ENCODE results near the gene HKDC1. TPM values are rescaled to one million over a fixed set of nuclear protein-coding genes. Genes with fewer than 3 reads are reported as not detected.
"Not testable (repeated sequence)": the region's sequence is repeated elsewhere in the genome, so short reads cannot be mapped to it uniquely, and the experiment has no call there.

The HKDC1 gene
- polyA plus RNA-seq, result 91.5 TPM
- long read RNA-seq, donor 1, transcript HKDC1-201 (18 exons, 3,689 nt), result major isoform, 6 of 30 reads
- long read RNA-seq, donor 1, partial matches to known transcripts, result 24 of 30 reads
- long read RNA-seq, donor 1, other reads (novel, unspliced or antisense), result 0 of 30 reads
- long read RNA-seq, donor 2, transcript HKDC1-201 (18 exons, 3,689 nt), result major isoform, 7 of 97 reads
- long read RNA-seq, donor 2, partial matches to known transcripts, result 90 of 97 reads
- long read RNA-seq, donor 2, other reads (novel, unspliced or antisense), result 0 of 97 reads
- long read RNA-seq, donor 3, result 0 reads
- long read RNA-seq, donor 4, partial matches to known transcripts, result 9 of 10 reads
- long read RNA-seq, donor 4, other reads (novel, unspliced or antisense), result 0 of 10 reads
- long read RNA-seq, donor 5, partial matches to known transcripts, result 8 of 8 reads
- long read RNA-seq, donor 5, other reads (novel, unspliced or antisense), result 0 of 8 reads
- long read RNA-seq, donor 6, transcript HKDC1-201 (18 exons, 3,689 nt), result major isoform, 9 of 90 reads
- long read RNA-seq, donor 6, partial matches to known transcripts, result 81 of 90 reads
- long read RNA-seq, donor 6, other reads (novel, unspliced or antisense), result 0 of 90 reads
- long read RNA-seq, donor 7, partial matches to known transcripts, result 0 of 2 reads
- long read RNA-seq, donor 7, other reads (novel, unspliced or antisense), result 0 of 2 reads
- long read RNA-seq, donor 8, partial matches to known transcripts, result 109 of 112 reads
- long read RNA-seq, donor 8, other reads (novel, unspliced or antisense), result 0 of 112 reads
- long read RNA-seq, donor 9, transcript HKDC1-201 (18 exons, 3,689 nt), result major isoform, 5 of 48 reads
- long read RNA-seq, donor 9, partial matches to known transcripts, result 43 of 48 reads
- long read RNA-seq, donor 9, other reads (novel, unspliced or antisense), result 0 of 48 reads
- long read RNA-seq, donor 10, transcript HKDC1-201 (18 exons, 3,689 nt), result major isoform, 13 of 98 reads
- long read RNA-seq, donor 10, partial matches to known transcripts, result 85 of 98 reads
- long read RNA-seq, donor 10, other reads (novel, unspliced or antisense), result 0 of 98 reads
- long read RNA-seq, donor 11, transcript HKDC1-201 (18 exons, 3,689 nt), result major isoform, 8 of 9 reads
- long read RNA-seq, donor 11, partial matches to known transcripts, result 0 of 9 reads
- long read RNA-seq, donor 11, other reads (novel, unspliced or antisense), result 0 of 9 reads

DNA sequence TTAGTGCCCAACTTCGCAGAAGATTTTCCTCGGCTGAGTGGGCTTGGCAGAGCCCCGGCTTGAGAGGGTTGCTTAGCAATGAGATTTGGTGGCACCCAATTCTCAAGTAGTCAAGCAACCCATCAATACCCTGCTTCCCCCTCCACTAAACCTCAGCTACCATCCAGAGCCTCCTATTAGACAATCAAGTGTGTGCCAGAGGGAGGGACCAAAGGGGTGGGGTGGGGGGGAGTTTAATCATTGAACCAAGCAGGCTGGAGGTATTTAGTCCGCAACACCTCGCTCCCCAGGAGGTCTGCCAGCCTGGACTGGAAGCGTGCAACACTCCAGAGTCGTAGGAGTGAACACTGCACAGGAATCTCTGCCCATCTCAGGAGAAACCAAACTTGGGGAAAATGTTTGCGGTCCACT is at the start of gene HKDC1:
HKDC1 (plus strand) TSS at position 292 of the 411 bp plus-strand sequence; CDS start at position 396, 104 bp downstream.
- H3K27me3 ChIP-seq (ENCODE audit: control insufficient read depth, insufficient read depth, low read length), result no peaks in the 10 kb centered on the region
- peak; percentile 71 to 87 for DNase-seq
- H3K9me3 ChIP-seq (ENCODE audit: control insufficient read depth, low read depth, low read length), result no peaks in the 10 kb centered on the region
- peak within 1 kb of the TSS; percentile 99 for H3K27ac ChIP-seq (ENCODE audit: low read length)
- peak within 1 kb of the TSS; percentile 88 for H3K4me3 ChIP-seq (ENCODE audit: low read length)
- no CpG with 5 or more reads among the region's 8 CpGs for WGBS (ENCODE audit: insufficient coverage, low lambda C conversion rate)
- H3K36me3 ChIP-seq (ENCODE audit: control insufficient read depth, insufficient read depth, low read length), result no peaks in the 10 kb centered on the region
- H3K4me1 ChIP-seq (ENCODE audit: control insufficient read depth, insufficient read depth, low read length), result peaks cover 54% of the 10 kb centered on the region

- no peaks in the 10 kb centered on the region for H3K9me3 ChIP-seq (ENCODE audit: control insufficient read depth, low read depth, low read length)
- H3K4me3 ChIP-seq (ENCODE audit: low read length), result no peak overlapping the region
- WGBS (ENCODE audit: insufficient coverage, low lambda C conversion rate), result 88% methylated on average over 2 of the region's 3 CpGs
- DNase-seq, result no peak
- H3K4me1 ChIP-seq (ENCODE audit: control insufficient read depth, insufficient read depth, low read length), result no peaks in the 10 kb centered on the region
- H3K27me3 ChIP-seq (ENCODE audit: control insufficient read depth, insufficient read depth, low read length), result no peaks in the 10 kb centered on the region
- no peak overlapping the region for H3K27ac ChIP-seq (ENCODE audit: low read length)
- H3K36me3 ChIP-seq (ENCODE audit: control insufficient read depth, insufficient read depth, low read length), result peaks cover 25% of the 10 kb centered on the region
These were observed 47.7 kb upstream of the HKDC1 start for GRCh38 chr10:69172241-69172982.

GRCh38 chr10:69175326-69175725 is 44.8 kb upstream of the HKDC1 start:
- H3K36me3 ChIP-seq (ENCODE audit: control insufficient read depth, insufficient read depth, low read length), result peaks cover 11% of the 10 kb centered on the region
- H3K4me1 ChIP-seq (ENCODE audit: control insufficient read depth, insufficient read depth, low read length); H3K27ac ChIP-seq (ENCODE audit: low read length); H3K4me3 ChIP-seq (ENCODE audit: low read length); H3K9me3 ChIP-seq (ENCODE audit: control insufficient read depth, low read depth, low read length); DNase-seq; H3K27me3 ChIP-seq (ENCODE audit: control insufficient read depth, insufficient read depth, low read length): not testable (repeated sequence)
- WGBS (ENCODE audit: insufficient coverage, low lambda C conversion rate), result no CpG with 5 or more reads among the region's 4 CpGs

GRCh38 chr10:69176823-69177222 is 43.3 kb upstream of the HKDC1 start:
- peaks cover 2% of the 10 kb centered on the region for H3K36me3 ChIP-seq (ENCODE audit: control insufficient read depth, insufficient read depth, low read length)
- no peak overlapping the region for H3K27ac ChIP-seq (ENCODE audit: low read length)
- no peak for DNase-seq
- no peak overlapping the region for H3K4me3 ChIP-seq (ENCODE audit: low read length)
- no CpG with 5 or more reads among the region's 2 CpGs for WGBS (ENCODE audit: insufficient coverage, low lambda C conversion rate)
- no peaks in the 10 kb centered on the region for H3K9me3 ChIP-seq (ENCODE audit: control insufficient read depth, low read depth, low read length)
- peaks cover 7% of the 10 kb centered on the region for H3K4me1 ChIP-seq (ENCODE audit: control insufficient read depth, insufficient read depth, low read length)
- no peaks in the 10 kb centered on the region for H3K27me3 ChIP-seq (ENCODE audit: control insufficient read depth, insufficient read depth, low read length)

DNA sequence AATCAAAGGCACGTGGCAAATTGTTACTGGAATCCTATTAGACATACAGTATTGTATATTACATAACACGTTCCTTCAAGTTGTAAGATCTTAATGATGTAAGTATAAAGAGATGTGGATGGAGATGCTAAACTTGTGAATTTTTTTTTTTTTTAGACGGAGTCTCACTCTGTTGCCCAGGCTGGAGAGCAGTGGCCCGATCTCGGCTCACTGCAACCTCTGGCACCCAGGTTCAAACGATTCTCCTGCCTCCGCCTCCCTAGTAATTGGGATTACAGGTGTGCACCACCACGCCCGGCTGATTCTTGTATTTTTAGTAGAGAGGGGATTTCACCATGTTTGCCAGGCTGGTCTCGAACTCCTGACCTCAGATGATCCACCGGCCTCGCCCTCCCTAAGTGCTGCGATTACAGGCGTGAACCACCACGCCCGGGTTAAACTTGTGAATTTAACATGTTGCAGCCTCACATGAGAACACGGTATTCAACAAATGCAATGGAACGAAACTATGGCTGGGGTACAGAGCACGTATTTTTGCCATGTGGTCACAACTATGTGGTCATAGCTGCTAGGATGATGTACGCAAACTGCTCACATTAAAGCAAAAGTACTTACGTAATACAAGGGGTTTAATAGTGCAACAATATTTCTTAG is 40.9 kb upstream of the HKDC1 start:
- Histone ChIP-seq H3K36me3 (ENCODE audit: control insufficient read depth, insufficient read depth, low read length) (peaks cover 10% of the 10 kb centered on the region), H3K4me1 (ENCODE audit: control insufficient read depth, insufficient read depth, low read length) (peaks cover 7% of the 10 kb centered on the region), H3K27me3 (ENCODE audit: control insufficient read depth, insufficient read depth, low read length) (no peaks in the 10 kb centered on the region), H3K4me3 (ENCODE audit: low read length) (peak overlapping the region; percentile 95), H3K9me3 (ENCODE audit: control insufficient read depth, low read depth, low read length) (no peaks in the 10 kb centered on the region), H3K27ac (ENCODE audit: low read length) (peak overlapping the region; percentile 70)
- DNase-seq, result peak in 1 of 2 donors; percentile 50
- WGBS (ENCODE audit: insufficient coverage, low lambda C conversion rate), result 80% methylated on average over 1 of the region's 21 CpGs

GRCh38 chr10:69179743-69180524 is 40.2 kb upstream of the HKDC1 start, which contains the start of gene SUPV3L1:
SUPV3L1 (plus strand) TSS chr10:69180234; CDS start chr10:69180292, 58 bp downstream.
- H3K27ac ChIP-seq (ENCODE audit: low read length), result peak within 1 kb of the TSS; percentile 70
- H3K4me1 ChIP-seq (ENCODE audit: control insufficient read depth, insufficient read depth, low read length), result peaks cover 7% of the 10 kb centered on the region
- no CpG with 5 or more reads among the region's 44 CpGs for WGBS (ENCODE audit: insufficient coverage, low lambda C conversion rate)
- peaks cover 10% of the 10 kb centered on the region for H3K36me3 ChIP-seq (ENCODE audit: control insufficient read depth, insufficient read depth, low read length)
- no peaks in the 10 kb centered on the region for H3K27me3 ChIP-seq (ENCODE audit: control insufficient read depth, insufficient read depth, low read length)
- peak; percentile 95 to 96 for DNase-seq
- no peaks in the 10 kb centered on the region for H3K9me3 ChIP-seq (ENCODE audit: control insufficient read depth, low read depth, low read length)
- peak within 1 kb of the TSS; percentile 95 for H3K4me3 ChIP-seq (ENCODE audit: low read length)

- H3K9me3 ChIP-seq (ENCODE audit: control insufficient read depth, low read depth, low read length), result no peaks in the 10 kb centered on the region
- WGBS (ENCODE audit: insufficient coverage, low lambda C conversion rate), result no CpG with 5 or more reads among the region's 29 CpGs
- peak in 1 of 2 donors; percentile 6 for DNase-seq
- H3K36me3 ChIP-seq (ENCODE audit: control insufficient read depth, insufficient read depth, low read length), result peaks cover 12% of the 10 kb centered on the region
- H3K27ac ChIP-seq (ENCODE audit: low read length), result peak overlapping the region; percentile 70
- peak overlapping the region; percentile 95 for H3K4me3 ChIP-seq (ENCODE audit: low read length)
- no peaks in the 10 kb centered on the region for H3K27me3 ChIP-seq (ENCODE audit: control insufficient read depth, insufficient read depth, low read length)
- peaks cover 7% of the 10 kb centered on the region for H3K4me1 ChIP-seq (ENCODE audit: control insufficient read depth, insufficient read depth, low read length)
These were observed 39.5 kb upstream of the HKDC1 start for GRCh38 chr10:69180525-69181204.

GRCh38 chr10:69181433-69181832 is 38.7 kb upstream of the HKDC1 start:
- Histone ChIP-seq H3K9me3 (ENCODE audit: control insufficient read depth, low read depth, low read length) (no peaks in the 10 kb centered on the region), H3K4me3 (ENCODE audit: low read length) (peak overlapping the region; percentile 95), H3K27me3 (ENCODE audit: control insufficient read depth, insufficient read depth, low read length) (no peaks in the 10 kb centered on the region), H3K36me3 (ENCODE audit: control insufficient read depth, insufficient read depth, low read length) (peaks cover 18% of the 10 kb centered on the region), H3K27ac (ENCODE audit: low read length) (no peak overlapping the region), H3K4me1 (ENCODE audit: control insufficient read depth, insufficient read depth, low read length) (peaks cover 7% of the 10 kb centered on the region)
- DNase-seq, result no peak
- no CpG with 5 or more reads among the region's 1 CpG for WGBS (ENCODE audit: insufficient coverage, low lambda C conversion rate)
